HG03342 (cell line): Measurements from ENCODE around the gene GFI1B.
"Not testable (repeated sequence)": the region's sequence is repeated elsewhere in the genome, so short reads cannot be mapped to it uniquely, and the experiment has no call there.

ENCODE experiments used
- ATAC-seq: cut with Tn5 transposase; IDR thresholded peaks from one replicate; pipeline ENCODE4 v1.9.1; 2021; ENCODE audit warnings: mild to moderate bottlenecking, moderate library complexity; ENCODE audit not compliant: unreplicated experiment

Gene GFI1B

GRCh38 chr9:133008824-133009223 lies 30.3 kb downstream of the GFI1B start:
- ATAC-seq = no peak

DNA sequence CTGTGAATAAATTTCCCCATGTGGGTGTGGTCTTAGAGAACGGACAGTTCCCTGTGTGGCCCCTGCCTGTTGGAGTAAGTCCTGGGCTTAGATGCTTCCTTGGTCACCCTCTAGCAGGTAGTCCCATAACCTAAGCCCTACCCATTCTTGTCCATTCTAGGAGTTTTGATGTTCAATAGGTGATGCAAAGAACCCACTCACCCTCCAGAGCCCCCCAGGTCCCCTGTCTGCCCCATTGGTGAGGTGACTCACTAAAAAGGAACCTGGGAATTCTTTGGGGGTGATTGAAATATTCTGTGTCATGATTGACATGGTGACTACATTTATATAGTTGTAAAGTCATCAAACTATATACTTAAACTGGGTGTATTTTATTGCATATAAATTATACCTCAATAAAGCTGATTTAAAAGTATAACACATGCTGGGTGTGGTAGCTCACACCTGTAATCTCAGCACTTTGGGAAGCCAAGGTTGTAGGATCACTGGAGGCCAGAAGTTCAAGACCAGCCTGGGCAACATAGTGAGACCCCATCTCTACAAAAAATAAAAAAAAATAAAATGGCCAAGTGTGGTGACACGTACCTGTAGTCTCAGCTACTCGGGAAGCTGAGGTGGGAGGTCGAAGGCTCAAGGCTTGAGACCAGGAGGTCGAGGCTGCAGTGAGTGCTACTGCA lies 31.6 kb downstream of the GFI1B start:
- no peak for ATAC-seq

GRCh38 chr9:133014696-133015095 lies 36.2 kb downstream of the GFI1B start:
- ATAC-seq = no peak

GRCh38 chr9:133023117-133023890 lies 44.8 kb downstream of the GFI1B start:
- ATAC-seq = no peak

DNA sequence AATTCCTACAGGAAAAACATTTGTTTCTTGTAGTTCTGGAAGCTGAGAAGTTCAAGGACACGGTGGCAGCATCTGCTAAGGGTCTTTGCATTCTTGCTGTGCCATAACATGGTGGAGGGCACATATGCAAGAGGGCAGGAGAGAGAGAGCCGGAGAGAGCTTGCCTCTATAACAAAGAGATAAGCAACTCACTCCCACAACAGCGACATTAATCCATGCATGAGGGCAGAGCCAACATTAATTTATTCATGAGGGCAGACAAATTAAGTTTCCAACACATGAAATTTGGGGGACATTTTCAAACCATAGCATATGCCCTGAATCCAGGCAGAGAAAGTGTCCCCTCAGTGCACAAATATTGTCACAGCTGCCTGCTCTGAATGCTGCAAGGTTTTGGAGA lies 47.9 kb downstream of the GFI1B start:
- ATAC-seq = no peak

GRCh38 chr9:133027134-133027533 lies 48.6 kb downstream of the GFI1B start:
- ATAC-seq = no peak

- ATAC-seq = no peak
These were observed 49.7 kb downstream of the GFI1B start for GRCh38 chr9:133028221-133028620.

DNA sequence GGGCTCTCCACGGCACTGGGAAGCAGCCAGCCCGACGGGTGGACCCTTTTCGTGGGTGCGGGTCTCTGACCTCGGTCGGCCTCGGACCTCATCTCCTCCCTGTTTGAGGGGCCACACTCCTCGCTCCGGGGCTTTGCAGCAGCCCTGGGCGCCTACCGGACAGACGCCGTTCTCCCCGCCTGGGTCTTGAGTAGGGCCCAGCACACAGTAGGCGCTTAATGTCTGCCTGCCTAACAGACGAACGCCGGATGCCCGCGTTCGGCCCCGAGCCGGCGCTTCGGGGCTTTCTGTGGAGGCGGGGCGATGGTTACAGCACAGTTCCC lies 51.5 kb downstream of the GFI1B start:
- peak; percentile 16 for ATAC-seq

DNA sequence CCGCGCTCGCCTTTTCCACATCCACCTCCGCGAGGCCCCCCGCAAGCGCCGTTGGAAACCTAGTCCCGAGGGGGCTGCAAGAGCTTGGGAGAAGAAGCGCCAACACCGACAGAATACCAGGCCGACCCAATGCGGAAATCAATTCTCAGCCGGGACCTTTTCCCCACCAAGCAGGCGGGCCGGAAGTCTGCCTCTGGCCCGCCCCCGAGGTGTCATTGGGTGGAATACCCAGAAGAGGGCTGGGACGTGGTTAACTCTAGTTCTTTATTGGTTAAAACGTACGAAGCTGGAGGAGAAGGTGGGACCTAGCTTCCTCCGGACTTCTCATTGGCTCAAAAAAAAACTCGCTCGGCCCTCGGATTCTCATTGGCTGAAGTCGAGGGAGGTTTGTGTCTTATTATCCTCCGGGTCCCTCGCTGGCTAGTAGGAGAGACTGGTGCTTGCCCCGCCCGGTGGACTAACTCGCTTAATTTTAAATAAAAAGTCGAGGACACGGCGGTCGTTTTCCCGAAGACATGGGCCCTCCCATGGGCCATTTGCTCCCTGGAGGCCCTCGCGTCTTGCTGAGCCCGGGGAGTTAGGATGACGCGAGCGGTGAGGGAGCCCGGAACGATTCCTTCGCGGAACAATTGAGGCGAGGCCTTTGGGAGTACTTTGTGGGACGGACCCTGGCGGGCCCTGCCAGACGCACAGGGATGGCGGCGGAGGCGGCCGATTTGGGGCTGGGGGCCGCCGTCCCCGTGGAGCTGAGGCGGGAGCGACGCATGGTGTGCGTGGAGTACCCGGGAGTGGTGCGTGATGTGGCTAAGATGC lies 52.0 kb downstream of the GFI1B start, which contains the start of gene GTF3C5:
TSS of gene GTF3C5 (plus strand) at position 681 of the 813 bp plus-strand sequence. CDS start at position 696, 15 bp downstream.
- peak; percentile 92 for ATAC-seq

DNA sequence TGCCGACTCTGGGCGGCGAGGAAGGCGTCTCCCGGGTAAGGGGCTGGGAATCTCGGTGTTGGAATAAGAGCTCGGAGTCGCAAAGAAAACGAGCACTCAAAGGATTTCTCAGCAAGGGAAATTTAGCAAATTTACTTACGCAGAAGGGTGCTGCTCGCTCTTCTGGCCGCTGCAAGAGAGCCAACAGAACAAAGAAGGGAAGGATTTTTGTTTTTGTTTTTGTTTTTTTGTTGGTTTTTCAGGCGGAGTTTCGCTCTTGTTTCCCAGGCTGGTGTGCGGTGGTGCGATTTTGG lies 52.6 kb downstream of the GFI1B start:
- no peak for ATAC-seq

DNA sequence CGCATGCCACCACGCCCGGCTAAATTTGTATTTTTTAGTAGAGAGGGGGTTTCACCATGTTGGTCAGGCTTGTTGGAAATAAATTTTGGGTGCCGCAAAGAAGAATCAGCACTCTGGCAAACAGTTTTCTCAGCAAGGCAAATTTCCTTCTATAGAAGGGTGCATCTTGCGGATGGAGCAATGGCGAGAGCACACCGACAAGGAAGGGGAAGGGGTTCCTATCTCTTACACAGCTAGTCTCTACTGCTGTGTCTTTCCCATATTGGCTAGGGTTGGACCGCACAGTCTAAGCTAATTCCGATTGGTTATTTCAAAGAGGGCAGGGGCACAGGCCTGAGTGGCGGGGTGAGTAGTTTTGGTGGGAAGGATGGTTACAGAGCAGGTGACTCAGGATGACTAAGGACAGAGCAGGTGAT lies 53.0 kb downstream of the GFI1B start:
- no peak for ATAC-seq

- no peak for ATAC-seq
These were observed 53.7 kb downstream of the GFI1B start for GRCh38 chr9:133032171-133032570.

GRCh38 chr9:133035669-133036068 lies 57.2 kb downstream of the GFI1B start:
- no peak for ATAC-seq

GRCh38 chr9:133037775-133038515 lies 59.5 kb downstream of the GFI1B start:
- ATAC-seq = no peak

DNA sequence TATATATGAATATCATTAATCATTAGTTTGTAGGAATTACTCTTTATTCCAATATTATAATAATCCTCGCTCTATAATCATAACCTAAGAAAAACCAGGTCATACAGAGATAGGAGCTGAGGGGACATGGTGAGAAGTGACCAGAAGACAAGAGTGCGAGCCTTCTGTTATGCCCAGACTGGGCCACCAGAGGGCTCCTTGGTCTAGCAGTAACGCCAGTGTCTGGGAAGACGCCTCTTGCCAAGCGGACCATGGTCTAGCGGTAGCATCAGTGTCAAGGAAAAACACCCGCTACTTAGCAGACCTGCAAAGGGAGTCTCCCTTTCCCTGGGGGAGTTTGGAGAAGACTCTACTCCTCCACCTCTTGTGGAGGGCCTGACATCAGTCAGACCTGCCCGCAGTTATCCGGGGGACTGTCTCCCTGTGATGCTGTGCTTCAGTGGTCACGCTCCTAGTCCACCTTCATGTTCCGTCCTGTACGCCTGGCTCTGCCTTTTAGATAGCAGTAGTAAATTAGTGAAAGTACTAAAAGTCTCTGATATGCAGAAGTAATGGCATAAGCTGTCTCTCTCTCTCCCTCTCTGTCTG lies 62.5 kb downstream of the GFI1B start:
- ATAC-seq = not testable (repeated sequence)
